SKM-1 (cell line): ENCODE measurements around the gene MAP2.

Experiments
- DNase-seq: peaks from one replicate; lab custom pipeline; 2025; ENCODE audit not compliant: unreplicated experiment; lab: John Stamatoyannopoulos, UW

Gene MAP2

DNA sequence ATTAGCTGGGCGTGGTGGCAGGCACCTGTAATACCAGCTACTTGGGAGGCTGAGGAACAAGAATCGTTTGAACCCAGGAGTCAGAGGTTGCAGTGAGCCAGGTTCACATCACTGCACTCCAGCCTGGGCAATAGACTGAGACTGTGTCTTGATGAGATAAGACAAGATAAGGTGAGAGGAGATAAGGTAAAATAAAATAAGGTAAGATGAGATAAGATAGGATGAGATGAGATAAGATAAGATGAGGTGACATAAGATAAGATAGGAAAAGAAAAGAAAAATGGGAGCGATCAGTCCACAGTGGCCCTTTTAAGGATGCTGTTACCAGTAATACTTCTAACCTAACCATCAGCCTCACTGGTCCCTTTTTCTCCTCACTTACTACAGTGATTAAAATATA lies 213.4 kb downstream of the MAP2 start:
- no peak for DNase-seq

DNA sequence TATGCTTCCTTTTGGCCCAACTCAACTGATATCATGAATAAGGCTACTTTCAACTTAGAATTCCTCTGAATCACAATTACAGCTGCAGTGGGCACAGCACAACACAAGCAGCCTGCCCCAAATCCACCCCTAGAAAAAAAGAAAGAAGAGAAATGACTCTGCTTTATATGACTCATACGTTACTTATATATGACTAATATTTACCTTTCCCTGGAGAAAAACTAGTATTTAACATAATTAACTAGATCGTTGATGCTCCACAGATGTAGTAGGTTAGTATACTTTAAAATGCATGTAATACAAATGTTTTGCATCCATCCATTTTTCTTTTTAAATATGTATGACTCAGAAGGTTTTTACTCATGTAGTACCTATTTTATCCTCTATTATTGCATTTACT lies 214.5 kb downstream of the MAP2 start:
- DNase-seq, result no peak

DNA sequence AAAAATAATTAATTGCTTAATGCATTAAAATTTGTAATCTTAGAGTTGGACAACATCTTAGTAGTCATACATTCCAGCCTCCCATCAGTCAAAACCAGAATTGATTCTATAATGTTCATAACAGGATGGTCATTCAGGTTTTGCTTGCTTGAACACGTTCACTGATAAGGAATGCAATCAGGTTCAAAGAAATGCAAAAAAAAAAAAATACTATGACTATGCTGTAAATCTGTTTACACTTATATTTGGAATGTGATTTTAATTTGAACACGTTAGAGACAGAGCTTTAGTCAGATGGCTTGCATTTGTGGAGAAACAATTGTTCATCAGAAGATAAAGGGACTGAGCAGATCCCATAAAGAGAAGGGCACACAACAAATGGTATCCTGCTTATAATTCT lies 216.5 kb downstream of the MAP2 start:
- DNase-seq, result no peak

DNA sequence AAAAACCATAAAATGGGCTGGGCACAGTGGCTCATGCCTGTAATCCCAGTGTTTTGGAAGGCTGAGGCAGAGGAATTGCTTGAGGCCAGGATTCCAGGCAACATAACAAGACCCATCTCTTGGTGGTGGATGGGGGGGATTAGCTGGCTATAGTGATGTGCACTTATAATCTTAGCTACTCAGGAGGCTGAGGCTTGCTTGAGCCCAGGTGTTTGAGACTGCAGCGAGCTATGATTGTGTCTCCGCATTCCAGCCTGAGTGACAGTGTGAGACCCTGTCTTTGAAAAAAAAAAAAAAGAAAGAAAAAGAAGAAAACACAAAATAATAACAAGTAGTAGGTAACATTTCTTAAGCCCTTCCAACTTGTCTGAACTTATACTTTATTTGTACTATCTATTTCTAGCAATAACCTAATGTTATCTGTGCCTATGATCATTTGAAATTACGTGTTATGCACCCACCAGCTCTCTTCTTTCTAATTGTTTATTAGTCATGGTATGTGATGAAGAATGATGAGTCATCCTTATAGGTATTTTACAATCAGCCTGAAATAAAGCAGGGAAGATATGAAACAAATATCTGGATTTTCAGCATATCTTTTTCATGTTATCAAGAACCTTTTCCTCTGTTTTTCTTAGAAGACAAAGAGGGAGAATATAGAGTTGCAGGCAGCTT lies 218.4 kb downstream of the MAP2 start:
- no peak for DNase-seq

DNA sequence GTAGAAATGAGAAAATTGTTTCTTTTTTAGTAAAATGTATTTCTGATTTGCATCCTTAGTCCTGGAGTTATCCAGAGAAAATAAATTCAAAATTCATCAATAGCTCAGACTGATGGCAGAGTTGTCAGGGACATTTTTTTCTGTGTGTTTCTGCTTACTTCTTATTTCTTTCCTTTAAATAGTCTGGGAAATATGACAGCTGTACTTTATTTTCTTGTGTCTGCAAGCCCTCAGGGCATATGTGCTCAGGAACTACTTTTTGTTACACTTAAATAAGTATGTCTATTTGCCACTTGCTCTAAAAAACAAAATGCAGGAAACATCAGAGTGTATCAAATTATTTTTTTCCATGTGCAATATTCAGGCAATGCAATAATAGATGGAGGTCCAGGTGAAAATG lies 221.0 kb downstream of the MAP2 start:
- DNase-seq, result no peak

DNA sequence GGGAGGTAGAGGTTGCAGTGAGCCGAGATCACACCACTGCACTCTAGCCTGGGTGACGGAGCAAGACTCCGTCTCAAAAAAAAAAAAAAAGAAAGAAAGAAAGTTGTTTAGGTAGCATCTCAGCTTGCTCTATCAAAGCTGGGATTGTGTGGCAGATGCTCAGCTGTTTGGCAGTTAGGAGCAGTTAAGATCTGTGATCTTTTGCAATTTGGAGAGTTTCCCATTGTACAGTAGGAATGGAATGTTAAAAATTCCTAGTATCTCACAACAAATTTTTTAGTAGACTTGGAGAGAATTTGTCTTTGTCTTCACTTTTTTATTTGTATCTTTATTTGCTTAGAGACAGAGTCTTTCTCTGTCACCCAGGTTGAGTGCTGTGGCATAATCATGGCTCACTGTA lies 224.9 kb downstream of the MAP2 start:
- no peak for DNase-seq

DNA sequence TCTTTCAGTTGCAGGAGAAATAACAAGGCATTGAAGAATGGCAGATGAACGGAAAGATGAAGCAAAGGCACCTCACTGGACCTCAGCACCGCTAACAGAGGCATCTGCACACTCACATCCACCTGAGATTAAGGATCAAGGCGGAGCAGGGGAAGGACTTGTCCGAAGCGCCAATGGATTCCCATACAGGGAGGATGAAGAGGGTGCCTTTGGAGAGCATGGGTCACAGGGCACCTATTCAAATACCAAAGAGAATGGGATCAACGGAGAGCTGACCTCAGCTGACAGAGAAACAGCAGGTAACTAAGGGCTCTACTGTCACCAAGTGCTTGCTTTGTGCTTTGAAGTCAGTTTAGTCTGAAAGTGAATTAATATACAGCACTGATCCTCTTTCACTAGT lies 229.3 kb downstream of the MAP2 start:
- no peak for DNase-seq

DNA sequence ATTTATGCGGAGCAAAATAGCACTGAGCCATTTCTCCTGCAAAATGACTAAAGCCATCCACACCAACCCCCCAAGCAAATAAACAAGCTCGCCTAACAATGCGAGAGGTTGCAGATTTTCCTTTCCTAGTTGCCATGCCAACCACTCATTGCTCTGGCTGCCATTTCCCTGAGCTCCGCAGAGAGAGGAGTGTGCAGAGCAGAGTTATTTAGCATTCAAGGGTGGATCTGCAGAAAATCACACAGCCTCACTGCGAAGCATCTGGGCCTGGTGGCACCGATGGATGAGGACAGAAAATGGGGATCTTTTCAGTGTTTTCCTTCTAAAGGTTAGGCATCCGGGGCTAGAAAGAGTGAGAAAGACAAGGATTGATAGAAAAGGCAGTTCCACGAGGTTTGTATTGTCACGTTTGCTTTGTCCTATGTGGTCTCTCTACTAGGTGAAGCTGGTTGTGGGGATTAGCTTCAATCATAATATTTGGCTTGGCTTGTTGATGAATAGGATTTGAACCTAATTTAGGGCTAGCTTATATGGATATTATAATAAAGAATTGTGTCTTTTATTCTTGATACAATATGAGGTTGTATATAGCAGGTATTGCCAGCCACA lies 237.5 kb downstream of the MAP2 start:
- DNase-seq, result no peak

DNA sequence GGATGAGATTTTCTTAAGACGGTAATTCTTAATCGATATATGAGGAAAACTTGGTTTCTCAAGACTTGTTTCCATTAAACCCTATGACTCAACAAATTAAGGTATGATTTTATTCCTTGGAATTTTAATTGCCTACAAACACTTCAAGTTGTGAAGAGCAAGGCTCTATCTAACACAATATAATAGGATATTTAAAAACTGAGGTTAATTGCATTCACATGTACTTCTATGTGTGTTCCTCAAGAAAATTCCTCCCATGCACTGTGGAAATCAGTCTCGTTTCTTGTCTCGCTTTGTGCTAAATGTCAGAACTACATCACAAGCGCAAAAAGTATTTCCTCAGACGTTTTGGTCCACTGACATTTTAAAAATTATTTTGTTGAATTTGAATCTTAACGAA lies 238.2 kb downstream of the MAP2 start:
- DNase-seq, result no peak

DNA sequence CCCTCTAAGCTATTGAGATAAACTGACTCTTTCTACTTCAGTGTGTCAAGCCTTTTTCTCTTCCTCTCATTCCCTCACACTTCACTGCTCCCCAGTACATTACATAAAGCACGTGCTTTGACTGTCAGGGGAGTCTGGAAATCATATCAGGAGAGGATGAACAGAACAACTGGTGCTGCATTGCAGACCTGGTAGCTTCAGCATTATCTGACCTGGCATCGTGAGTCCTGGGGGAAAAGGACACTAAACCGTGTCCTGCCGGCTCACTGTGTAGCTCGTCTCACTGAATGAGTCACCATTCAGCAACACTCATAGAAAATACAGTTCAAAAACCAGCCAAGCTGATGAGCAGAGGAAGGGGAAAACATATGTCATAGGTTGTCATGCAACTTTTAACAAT lies 239.3 kb downstream of the MAP2 start:
- no peak for DNase-seq

DNA sequence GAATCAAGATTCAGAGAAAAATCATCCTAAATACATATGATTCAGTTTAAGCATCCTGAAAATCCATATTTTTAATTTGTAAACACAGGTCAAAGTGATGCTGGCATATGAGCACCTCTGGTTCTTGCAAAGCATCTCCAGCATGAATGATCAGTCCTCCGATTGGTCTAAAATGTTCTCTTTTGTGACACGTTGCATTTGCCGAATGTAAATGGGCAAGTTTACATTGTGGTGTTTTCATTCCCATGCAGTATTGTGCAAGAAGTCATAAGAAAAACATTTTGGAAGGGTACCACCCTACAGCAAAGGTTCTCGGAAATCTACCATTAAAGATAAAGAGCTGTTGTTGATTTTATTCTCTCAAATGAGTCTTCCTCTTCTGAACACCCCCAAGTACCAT lies 239.8 kb downstream of the MAP2 start:
- DNase-seq, result no peak

DNA sequence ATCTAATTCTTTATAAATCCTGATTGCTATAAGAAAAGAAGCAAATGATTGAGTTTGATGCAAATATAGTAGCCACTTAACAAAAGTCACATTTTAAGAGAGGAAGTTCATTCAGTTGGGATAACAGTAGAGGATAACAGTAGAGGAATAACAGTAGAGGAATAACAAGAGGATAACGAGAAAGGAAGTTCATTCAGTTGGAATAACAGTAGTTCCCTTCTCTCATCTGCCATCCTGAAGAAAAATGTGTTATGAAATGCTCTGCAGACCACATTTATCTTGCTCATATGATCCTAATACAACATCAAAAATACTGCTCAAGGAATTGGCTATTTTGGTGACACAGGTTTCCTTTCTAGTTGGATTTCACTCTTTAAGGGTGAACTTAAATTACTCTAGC lies 242.4 kb downstream of the MAP2 start:
- no peak for DNase-seq

DNA sequence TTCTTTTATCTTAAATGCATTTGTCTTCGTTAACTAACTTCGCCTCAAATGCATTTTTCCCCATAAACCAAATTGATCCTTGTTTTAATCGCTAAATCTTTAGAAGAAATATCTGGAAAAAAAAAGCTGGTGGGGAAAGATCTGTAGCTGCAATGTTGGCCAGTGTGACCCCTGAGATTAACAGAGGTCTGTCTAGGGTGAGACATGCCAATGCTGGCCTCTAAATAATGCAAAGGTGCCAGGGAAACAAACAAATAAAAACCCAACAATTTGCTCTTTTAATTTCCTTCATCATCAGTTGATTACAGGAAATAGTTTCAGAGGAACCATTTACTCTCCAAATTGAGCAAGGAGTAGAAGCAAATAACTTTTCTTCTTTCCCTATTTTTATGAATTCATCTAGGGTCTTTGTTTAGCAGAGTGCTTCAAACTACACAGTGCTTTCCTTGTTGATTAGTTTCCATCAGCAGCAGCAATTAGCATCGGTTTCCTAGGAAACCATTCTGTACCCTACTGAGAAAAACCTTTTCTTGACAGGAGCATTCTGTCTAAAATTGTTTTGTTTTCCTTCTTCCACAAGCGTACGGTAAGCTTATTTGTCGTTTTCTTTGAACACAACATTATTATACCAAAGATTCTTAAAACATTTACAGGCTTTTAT lies 247.3 kb downstream of the MAP2 start:
- no peak for DNase-seq

DNA sequence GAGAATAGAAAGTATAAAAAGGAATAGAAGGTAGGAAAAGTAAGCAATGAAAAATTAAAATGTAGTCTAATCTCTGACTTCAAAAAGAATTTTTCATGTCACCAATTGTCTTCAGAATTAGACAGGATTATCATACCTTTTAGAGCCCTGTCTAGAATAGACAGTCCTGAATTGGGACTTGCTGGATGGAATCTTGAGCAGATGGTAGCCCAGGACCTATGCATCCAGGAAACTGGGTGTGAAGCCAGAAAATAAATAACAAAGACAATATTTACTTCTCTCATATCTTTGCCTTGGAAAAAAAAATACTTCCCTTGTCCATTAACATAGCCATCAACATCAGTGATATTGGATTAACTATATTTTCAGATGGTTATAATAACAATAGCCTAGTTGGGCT lies 250.0 kb downstream of the MAP2 start:
- no peak for DNase-seq

DNA sequence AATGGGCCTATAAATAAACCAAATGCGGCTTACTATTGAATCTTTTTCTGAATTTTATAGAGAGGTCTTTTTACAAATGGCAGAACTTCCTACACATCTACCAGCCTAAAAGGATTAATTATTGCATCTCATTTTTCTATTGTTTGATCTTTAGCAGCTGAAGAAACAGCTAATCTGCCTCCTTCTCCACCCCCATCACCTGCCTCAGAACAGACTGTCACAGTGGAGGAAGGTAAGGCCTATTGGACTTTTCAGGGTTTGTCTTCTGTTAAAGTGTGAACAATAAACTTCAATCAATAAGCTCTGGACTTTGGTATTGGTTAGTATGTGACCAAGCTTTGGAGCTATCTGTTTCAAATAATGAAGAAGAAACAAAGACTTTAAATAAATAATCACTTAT lies 256.7 kb downstream of the MAP2 start:
- DNase-seq, result no peak

DNA sequence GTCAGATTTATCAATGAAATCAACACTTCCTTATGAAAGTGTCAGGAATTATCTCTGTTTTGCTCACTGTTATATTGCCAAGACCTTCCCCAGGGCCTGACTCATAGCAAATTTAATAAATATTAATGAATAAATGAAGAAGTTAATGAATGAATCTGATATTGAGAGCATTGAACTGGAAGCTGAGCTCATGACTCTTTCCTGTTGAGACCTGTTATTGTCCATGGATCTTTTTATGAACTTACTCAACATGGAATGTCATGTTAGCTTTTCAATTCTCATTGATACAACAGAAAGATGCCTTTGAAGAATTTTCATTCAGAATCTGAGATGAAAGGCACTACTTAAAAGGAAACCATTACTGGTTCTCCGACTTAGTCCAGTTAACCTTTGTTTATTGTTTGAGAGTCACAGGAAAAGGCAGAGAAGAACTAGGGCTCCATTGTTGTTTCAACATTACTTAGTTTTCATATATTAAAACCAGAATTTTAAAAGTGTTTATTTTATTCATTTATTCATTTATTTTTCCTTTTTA lies 257.4 kb downstream of the MAP2 start:
- DNase-seq, result no peak

DNA sequence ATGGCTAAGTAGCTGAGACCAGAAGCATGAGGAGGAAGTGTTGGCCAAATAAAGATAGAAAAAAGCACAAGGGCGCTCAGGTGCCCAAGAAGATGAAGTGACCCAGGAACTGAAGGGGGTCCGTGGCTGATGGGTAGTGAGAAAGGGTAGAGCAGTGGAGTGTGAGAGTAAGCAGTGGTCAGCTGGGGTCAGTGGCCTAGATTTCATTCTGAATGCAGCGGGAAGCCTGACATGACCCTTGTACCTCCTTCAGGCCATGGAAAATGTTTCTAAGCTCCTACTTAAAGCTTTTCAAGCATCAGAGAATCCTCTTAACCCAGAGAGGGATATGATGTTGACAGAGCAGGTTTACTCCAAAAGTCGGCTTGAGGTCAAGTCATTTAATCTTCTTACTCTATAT lies 258.8 kb downstream of the MAP2 start:
- no peak for DNase-seq

DNA sequence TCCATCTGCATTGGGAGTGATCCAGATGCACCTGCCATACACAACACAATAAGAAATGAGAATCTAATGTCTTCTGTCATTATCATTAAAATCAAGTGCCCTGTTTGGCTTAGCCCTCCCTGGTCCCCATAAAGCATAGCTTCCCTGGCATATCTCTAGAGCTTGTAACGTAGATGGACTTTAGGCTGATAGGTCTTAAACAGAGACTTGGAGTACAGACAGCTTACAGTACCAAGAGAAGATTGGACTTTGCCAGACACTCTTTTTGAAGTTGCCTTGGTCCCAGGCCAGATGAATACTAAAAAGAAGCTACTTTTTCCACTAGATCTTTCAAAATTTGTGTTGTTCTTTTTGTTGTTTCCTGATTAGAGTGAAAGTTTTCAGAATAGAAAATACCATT lies 261.5 kb downstream of the MAP2 start:
- no peak for DNase-seq

DNA sequence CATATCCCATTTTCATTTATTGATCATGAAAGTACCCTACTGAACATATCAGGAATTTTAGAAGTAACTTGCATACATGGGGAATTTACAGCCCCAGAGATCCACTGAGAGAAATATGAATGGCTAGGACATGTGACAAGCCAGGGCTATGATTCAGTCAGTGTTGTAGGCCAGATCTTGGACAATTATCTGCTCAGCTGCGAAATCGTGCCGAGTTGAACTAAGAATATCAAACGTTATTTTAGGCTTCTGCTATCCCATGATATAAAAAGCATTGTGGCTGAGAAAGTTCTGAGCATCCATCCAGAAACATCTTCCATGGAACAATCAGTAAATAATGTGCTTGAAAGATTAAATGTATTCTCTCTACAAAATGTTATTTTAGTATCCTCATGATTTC lies 262.1 kb downstream of the MAP2 start:
- no peak for DNase-seq

DNA sequence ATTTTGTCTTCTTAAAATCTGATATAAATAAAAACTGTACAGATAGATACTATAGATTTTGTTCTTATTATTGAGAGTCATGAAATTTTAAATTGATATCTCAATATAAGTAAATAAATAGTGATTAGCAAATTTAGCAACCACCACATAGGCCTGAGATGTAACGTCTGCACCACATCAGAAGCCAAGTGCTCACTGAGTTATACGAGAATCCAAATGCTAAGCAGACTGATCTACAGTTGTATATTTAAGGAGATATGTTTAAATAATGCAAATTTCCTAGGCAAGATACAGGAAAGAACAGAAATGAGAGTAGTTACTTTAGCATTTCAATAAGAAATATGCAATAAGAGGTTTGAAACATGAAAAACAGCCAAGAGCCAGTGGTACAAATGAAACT lies 262.6 kb downstream of the MAP2 start:
- DNase-seq, result no peak

DNA sequence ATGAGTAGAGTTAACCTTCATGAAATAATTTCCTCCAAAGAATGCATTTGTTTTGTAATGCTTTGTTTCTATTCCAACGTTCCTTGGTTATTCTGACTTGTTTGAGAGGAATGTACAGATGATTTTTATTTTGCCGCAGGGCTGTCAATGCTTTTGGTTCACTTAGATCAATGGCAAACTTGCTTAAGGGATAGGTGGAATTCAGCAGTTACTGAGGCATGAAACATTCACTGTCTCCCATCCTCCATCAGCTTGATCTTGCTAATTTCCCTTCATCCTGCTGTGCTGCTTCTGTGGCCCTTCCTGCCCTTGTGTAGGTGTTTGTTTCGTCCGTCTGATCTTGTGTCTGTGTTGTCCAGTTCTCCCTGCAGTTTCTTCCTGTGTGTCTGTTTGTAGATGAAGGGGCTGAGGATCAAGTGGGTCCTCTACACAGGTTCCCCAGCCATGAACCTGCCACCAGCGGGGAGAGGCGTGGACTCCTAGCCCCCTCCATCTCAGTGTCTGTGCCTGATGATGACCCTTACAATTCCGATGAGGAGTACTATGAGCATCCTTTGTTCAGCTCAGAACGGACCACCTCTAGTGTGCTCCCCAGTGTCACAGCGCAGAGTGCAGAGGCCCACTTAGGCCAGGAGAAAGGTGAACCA lies 263.6 kb downstream of the MAP2 start:
- DNase-seq, result no peak

DNA sequence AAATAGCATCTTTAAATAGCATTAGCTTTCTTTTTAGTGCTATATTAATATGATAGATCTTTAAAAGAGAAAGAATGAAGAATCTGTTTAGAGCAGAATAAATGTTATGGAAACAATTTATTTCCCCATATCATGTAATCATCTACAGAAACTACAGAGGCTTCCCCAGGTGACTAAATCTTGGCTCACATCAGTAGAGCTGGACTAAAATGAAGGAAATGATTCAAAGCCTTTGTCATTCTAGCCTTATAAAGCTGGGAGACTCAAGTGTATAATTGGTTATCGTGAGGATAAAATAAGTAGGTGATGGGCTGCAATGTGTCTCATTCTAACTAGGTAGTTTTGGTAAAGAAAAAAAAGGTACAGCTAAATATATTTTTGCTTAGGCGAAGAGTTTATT lies 264.5 kb downstream of the MAP2 start:
- DNase-seq, result no peak
